HG02981 (cell line): ENCODE measurements around the gene PIP4K2C.

ENCODE experiments used
- ATAC-seq: cut with Tn5 transposase; IDR thresholded peaks from one replicate; pipeline ENCODE4 v1.9.1; 2021; ENCODE audit warnings: mild to moderate bottlenecking, moderate library complexity; ENCODE audit not compliant: unreplicated experiment

The PIP4K2C gene

GRCh38 chr12:57590864-57591781, at the start of gene PIP4K2C:
TSS of gene PIP4K2C (plus strand) at chr12:57591192. CDS start at chr12:57591290, 98 bp downstream.
- peak; percentile 95 for ATAC-seq

DNA sequence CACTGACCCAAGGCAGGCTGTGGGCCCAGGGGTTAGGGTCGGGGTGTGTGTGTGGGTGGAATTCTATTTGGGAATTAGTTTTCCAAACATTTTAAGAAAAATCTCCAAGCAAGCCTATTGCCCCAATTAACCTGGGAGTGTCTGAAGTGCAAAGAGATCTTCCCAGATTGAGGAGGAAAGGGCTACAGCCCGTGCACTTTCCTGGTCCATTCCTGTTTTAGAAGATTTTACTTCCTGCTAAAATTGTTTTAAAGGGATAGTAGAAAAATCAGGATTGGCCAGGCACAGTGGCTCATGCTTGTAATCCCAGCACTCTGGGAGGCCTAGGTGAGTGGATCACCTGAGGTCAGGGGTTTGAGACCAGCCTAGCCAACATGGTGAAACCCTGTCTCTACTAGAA, 49.3 kb upstream of the PIP4K2C start:
- no peak for ATAC-seq

DNA sequence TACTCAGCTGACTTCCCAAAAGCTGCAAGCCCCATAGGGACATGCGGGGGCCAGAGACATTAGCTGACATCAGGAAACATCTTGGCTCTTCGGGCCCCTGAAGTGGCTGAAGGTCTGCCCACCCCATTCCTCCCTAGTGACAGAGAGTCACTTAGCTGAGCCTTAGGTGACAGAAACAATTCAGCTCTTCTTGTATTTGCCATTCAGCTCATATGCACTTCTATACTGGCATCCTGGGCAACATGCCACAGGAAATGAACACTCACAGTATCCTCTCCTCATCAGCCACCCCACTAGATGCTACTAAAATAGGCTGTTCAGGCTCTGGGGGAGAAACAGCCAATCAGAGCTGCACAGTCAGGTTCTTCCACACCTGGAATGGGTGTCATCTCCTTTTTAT, 47.4 kb upstream of the PIP4K2C start:
- ATAC-seq = no peak

DNA sequence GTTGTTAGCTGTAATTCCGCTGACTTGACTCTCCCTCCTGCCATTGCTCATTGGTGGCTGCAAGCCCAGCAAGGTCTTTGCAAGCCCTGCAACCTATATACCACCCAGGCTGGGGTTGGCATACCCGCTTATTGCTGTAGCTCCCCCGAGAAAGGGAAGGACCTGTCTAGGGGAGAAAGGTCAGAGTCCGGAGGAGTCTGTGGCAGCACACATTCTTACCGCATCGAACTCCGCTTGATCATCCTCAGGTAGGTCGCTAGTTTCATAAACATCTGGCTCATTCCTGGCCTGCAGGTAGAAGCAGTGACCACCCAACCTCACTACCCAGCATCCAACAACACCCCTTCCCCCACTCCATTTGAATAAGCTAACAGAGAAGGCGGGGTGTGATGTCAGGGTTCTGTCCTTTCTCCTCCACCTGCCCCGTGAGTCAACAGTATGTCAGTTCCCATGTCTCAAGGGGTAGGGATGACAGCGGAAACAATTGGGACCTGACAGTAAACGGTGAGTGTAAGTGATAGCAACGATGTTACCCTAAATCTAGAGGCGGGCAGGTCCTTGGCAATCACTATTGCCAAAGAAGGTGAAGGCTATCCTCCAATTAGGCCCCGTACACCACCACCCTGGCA, 45.1 kb upstream of the PIP4K2C start:
- no peak for ATAC-seq

GRCh38 chr12:57546438-57547287, 44.3 kb upstream of the PIP4K2C start, which contains the start of gene DCTN2:
TSS of gene DCTN2 (minus strand) at chr12:57547192. CDS start at chr12:57547063, 129 bp downstream.
- ATAC-seq = peak; percentile 97

DNA sequence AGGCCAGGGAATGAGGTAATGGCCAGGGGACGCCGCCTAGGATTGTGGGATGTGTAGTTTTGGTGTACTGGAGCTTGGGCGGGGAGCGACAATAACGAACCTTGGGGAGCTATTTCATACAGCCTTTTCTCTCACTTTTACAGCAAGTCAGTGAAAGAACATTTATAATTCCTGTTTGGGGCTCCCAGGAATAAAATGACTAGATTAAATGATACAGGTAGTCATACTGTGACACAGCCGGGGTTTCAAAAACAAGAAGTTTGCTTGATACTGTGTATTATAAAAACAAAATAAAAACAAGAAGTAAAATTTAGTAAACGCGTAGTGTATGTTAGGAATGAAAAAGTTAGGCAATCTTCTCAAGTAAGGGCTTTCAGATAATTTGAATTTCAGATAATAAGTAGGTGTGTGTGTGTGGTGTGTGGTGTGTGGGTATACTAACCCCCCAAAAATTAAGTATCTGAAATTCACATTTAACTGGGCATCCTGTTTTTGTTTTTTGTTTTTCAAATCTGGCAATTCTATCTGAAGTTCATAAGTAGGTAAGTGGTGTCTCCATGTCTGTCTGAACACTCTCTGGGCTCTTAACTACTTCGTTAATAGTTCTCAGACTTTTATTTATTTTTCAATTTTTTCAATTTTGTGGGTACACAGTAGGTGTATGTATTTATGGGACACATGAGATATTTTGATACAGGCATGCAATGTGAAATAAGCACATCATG, 43.5 kb upstream of the PIP4K2C start:
- ATAC-seq = no peak

DNA sequence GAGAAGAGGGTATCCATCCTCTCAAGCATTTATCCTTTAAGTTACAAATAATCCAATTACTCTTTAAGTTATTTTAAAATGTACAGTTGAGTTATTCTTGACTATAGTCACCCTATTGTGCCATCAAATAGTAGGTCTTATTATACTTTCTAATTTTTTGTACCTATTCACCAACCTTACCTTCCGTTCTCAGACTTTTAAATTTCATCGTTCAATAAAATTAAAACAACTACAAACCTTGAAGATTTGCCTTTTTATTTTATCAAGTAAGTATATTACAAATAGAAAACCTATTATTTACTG, 43.0 kb upstream of the PIP4K2C start:
- no peak for ATAC-seq

DNA sequence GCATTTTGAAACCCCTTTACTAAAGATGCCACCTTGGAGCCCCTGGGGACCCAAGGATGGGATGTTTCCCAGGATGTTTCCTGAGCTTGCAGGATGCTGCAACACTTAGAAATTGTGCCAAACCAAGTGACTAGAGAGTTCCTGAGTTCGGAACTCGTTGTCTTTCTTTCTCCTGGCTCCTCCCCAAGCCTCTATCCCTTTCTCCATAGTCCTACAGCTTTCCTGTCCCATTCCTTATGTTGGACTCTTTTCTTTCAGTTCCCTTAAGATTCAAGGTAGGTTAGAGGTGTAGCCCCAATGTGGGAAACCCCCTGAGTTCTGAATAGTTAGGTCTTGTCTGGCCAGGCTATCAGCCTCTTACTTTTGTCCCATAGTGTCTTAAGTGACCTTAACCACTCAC, 42.5 kb upstream of the PIP4K2C start:
- no peak for ATAC-seq

DNA sequence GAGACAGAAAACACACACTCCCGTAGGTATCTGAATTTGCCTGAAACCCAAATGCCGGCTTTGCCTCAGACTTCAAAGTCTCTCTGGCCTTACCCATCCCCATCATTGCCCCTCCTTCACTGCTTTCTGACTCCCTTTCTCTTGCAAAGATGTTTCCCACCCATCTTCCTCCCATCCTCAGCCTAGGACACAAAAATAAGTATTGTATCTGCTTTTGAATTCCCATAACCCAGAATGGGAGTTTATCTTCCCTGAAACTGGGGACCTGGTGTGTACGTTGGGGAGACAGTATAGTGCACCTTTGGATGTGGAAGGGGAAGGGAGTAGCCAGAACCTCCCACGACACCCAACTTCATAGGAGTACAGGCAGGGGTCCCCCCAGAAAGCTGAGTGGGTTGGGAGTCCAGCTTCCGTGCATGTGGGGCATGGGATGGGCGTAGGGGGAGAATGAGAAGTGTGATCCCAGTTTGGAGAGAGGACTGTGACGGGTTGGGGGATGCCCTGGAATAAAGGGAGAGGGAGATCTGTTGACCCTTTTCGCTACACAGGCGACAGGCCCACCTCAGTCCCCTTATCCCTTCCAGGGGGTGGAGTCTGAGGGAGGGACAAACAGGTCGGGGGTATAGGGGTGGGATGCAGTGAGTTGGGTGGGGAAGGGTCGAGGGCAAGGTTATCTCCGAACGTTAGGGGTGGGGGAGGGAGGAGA, 41.6 kb upstream of the PIP4K2C start:
- no peak for ATAC-seq

- no peak for ATAC-seq
These were observed 40.9 kb upstream of the PIP4K2C start, which contains the start of gene KIF5A for GRCh38 chr12:57549909-57550640. TSS of gene KIF5A (plus strand) at chr12:57550044. CDS start at chr12:57550272, 228 bp downstream.

- ATAC-seq = no peak
These were observed 40.1 kb upstream of the PIP4K2C start for GRCh38 chr12:57550641-57551549.

DNA sequence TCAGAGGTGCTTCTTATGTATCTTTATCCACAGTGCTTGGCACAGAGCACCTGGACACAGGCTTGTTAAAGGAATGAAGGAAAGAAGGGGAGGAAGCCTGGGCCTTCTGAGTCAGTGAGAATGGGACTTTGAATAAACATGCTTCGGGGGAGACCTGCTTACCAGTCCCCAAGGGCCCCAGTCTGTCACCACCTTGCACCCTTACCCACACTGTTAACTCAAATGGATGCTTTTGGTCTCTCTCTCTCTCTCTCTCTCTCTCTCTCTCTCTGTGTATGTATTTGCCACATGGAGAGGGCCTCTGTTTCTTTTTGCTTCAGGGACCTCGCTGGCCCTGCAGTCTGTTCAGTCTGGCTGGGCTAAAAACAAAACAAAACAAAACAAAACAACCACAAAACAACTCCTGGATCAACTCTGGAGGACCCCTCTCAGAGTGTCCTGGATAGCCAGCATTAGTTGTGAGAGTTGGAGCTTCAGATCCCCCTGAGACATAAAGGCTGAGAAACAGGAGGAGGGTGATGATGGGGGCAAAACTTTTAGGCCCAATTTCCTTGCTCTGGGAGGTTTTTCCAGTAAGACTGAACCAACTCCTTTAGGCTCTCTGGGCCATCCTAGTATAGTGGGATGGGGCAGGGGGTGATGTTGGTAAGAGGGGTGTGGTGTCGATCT, 39.2 kb upstream of the PIP4K2C start:
- ATAC-seq = no peak

DNA sequence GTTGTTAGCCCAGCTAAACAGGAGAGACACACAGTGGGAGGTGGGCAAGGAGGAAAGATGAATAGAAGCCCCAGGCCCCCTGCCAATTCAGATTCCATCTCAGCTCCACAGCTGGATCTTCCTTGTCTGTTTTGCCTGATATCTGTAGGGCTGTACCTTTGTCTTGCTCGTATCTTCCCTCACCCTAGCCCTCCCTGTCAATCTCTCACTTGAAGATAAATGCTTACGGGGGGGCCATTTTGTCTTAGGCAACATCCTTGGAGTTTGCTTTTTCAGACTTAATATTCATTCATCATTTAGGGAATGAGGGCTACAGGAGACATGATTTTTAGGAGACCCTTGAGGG, 38.7 kb upstream of the PIP4K2C start:
- ATAC-seq = no peak

DNA sequence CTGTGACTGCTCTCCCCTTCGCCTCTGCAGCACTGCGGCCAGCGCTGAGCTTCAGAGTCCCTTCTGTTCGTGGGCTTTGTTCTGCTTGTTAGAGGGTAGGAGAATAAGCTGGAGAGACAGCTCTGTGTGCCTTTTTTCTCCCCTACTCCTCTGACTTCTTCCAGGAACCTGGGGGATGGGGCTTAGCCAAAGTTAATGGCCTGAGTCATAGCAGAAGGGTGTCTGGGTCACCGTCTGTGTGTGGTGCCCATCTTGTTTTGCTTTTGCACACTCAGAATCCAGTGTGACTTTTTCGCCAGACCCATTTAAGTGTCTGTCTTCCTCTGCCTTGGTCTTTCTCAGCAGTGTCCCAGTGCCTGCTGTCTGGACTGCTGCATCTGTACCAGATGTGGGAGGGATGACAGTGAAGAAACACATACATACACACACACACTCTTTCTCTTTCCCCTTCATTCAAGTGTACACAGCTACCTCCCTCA, 38.1 kb upstream of the PIP4K2C start:
- ATAC-seq = no peak

- ATAC-seq = no peak
These were observed 37.4 kb upstream of the PIP4K2C start for GRCh38 chr12:57553343-57554202.

DNA sequence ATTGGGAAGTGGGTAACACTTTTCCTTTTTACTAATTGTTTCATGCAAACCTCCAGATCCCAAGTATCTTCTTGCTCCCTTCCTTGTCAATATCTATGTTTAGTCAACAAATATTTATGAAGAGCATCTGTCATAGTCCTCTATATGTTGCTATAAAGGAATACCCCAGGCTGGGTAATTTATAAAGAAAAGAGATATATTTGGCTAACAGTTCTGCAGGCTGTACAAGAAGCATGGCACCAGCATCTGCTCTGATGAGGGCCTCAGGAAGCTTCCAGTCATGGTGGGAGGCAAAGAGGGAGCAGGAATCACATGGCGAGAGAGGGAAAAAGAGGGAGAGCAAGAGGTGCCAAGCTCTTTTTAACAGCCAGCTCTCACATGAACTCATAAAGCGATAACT, 36.5 kb upstream of the PIP4K2C start:
- no peak for ATAC-seq

- ATAC-seq = no peak
These were observed 36.1 kb upstream of the PIP4K2C start for GRCh38 chr12:57554897-57555296.
